DMS79 treated with DMSO at 0.1 percent for 48 hours (cell line): Measurements from ENCODE around the gene ORC3.
"Not testable (repeated sequence)": the region's sequence is repeated elsewhere in the genome, so short reads cannot be mapped to it uniquely, and the experiment has no call there.

Experiments used
- DNase-seq: peaks from one replicate; lab custom pipeline; 2025; lab: John Stamatoyannopoulos, UW

ORC3 gene

GRCh38 chr6:87600576-87600975 is 10.6 kb downstream of the ORC3 start:
- DNase-seq: no peak

- no peak for DNase-seq
Measured at GRCh38 chr6:87606199-87606598, 16.3 kb downstream of the ORC3 start.

- no peak for DNase-seq
Measured at GRCh38 chr6:87608802-87609201, 18.9 kb downstream of the ORC3 start.

DNA sequence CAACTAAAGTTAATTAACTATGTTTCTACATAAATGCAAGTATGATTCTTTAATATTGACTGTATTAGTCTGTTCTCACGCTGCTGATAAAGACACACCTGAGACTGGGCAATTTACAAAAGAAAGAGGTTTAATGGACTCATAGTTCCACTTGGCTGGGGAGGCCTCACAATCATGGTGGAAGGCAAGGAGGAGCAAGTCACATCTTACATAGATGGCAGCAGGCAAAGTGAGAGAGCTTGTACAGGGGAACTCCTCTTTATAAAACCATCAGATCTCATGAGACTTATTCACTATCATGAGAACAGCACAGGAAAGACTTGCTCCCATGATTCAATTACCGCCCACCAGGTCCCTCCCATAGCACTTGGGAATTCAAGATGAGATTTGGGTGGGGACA is 23.1 kb downstream of the ORC3 start:
- DNase-seq: not testable (repeated sequence)

- no peak for DNase-seq
Measured at GRCh38 chr6:87617405-87617804, 27.5 kb downstream of the ORC3 start.

- DNase-seq: no peak
Measured at GRCh38 chr6:87618531-87618930, 28.6 kb downstream of the ORC3 start.

- DNase-seq: no peak
Measured at GRCh38 chr6:87623248-87623647, 33.3 kb downstream of the ORC3 start.

- DNase-seq: no peak
Measured at GRCh38 chr6:87628424-87628823, 38.5 kb downstream of the ORC3 start.

GRCh38 chr6:87628881-87629280 is 38.9 kb downstream of the ORC3 start:
- no peak for DNase-seq

DNA sequence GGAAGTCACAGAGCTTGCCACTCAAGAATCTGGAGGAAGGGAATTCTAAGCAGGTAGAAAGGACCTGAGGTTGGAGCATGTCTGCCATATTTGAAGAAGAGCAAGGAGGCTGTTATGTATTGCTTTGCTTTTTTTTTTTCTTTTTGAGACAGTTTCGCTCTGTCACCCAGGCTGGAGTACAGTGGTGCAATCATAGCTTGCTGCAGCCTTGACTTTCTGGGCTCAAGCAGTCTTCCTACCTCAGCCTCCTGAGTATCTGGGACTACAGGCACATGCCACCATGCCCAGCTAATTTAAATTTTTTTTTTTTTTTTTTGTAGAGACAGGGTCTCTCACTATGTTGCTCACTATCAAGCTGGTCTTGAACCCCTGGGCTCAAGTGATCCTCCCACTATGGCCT is 40.8 kb downstream of the ORC3 start:
- DNase-seq: no peak

GRCh38 chr6:87633851-87634250 is 43.9 kb downstream of the ORC3 start:
- no peak for DNase-seq

DNA sequence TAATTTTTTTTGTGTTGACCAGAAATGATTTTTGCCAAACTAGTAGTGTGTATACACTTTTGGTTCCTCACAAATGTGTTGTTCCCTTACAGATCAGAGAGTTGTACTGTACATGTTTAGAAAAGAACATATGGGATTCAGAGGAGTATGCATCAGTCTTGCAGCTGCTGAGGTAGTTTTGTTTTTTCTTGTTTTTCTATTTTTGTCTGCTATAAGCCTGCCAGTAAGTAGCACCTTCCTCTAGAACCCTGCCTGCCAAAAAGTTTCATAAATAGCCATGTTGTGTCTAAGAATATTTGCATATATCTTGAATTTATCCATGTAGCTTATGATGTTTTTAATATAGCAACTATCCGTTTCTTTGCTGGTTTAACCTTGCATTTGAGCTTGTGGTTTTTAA is 46.4 kb downstream of the ORC3 start:
- DNase-seq: no peak

DNA sequence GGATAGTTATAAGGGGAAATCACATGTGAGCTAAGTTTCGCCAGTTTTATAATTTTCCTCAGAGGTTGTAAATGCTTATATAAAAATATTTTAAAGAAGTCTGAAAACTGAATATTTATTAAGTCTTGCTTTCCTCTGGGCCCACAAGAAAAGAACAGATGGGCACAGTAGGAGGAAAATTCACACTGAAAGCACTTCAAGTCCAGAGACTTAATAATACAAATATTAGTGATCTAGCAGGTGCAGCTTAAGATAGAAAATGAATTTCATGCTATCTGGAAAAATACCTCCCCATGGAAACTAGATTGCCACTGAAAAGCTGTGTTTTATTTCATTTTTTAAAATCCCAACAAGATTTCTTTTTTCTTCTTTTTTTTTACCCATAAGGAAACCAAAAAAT is 47.2 kb downstream of the ORC3 start:
- DNase-seq: no peak

DNA sequence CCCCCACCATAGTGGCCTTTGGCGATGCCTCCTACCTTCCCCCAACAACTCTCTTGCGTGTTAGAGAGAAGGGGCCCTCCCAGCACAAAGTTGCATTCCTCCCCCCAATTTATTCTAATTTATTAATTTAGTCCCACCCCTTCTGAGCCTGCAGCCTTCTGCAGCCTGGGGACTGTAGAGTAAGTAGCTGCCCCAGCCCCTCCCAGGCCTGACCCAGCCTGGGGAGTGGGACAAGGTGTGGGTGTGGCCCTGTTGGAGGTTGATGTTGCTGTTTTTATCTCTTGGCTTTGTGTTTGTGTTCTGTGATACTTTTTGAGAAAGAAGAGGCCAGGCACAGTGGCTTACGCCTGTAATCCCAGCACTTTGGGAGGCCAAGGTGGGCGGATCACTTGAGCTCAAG is 49.4 kb downstream of the ORC3 start:
- no peak for DNase-seq

DNA sequence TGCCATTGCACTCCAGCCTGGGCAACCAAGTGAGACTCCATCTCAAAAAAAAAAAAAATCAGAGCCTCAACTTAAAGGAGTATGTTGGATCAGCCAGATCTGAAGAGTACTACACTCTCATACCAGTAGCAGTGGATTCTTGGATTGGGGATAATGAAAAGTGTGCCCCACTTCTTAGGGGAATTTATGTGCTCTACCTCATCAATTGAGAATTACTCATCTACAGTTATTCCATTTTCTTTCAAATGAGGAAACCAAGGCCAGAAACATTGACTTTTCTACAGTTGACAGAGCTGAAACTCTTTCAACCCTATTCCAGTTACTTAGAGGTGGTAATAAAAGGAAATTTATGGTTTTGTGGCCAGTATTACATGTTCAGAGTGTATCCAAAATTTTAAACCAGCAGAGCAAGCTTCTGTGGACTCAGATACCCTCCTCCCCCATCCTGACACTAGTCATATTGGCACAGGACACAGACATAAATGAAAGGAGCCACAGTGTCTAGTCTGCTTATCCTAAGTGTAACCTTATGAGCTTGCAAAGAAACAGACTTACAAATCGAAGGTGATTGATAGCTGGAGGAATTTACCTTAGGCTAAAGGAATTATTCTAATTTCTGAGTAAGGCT is 51.2 kb downstream of the ORC3 start:
- DNase-seq: no peak

- no peak for DNase-seq
Measured at GRCh38 chr6:87645080-87645479, 55.1 kb downstream of the ORC3 start.

- DNase-seq: no peak
Measured at GRCh38 chr6:87653074-87653962, 63.4 kb downstream of the ORC3 start.

GRCh38 chr6:87654122-87654521 is 64.2 kb downstream of the ORC3 start:
- no peak for DNase-seq

DNA sequence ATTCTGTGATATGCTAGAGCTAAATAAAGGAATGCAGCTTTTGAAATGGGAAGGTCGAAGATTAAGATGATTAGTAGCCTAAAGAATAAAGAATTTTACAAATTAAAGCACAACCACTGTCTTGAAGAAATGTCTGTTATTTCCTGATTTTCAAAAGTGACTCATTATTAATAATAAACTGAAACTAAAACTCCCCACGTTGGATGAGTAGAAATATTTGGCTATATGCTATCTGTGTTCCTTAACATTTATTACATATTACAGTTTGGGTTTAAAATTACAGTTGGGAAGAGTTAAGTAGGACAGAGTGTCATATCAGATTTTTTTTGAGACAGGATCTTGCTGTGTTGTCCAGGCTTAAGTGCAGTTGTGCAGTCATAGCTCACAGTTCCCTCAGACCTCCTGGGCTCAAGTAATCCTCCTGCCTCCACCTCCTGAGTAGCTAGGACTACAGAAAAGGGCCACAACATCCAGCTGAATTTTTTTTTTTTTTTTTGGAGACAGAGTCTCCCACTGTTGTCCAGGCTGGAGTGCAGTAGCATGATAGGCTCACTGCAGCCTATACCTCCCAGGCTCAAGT is 65.0 kb downstream of the ORC3 start:
- DNase-seq: no peak

DNA sequence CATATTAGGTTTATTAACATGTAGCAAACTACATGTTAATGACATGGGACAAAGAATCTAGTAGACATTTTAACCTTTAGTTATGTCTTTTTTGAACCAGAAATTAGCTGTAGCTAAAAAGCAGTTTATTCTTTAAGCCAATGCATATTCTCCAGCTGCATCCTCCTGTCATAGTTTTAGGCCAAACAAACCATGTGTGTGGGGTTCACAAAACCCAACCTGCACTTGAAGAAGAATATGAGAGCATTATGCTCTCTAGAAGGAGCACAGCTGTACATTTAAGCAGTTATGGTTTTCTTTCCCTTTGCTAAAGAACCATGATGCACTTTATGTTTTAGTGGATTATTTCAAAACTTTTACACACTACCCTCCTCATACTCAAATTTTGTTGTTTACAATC is 65.9 kb downstream of the ORC3 start:
- no peak for DNase-seq

DNA sequence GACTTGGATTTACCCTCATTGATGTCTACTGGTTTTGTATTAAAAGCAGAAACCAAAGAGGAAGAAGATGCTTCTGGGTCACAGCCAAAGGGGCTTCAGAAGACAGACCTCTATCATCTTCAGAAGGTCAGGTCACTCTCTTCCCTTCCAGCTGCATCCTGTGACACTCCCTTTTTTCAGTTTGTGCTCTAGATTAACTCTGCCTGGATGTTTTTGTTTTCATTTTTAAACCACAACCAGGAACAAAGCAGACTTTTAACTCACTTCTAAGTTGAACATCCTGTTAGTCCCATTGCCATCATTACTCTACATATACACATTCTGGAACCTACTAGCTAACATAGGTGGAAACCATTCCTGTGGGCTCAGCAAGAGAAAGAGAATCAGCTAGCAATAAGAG is 66.9 kb downstream of the ORC3 start:
- no peak for DNase-seq

- DNase-seq: no peak
Measured at GRCh38 chr6:87658516-87658915, 68.6 kb downstream of the ORC3 start.

DNA sequence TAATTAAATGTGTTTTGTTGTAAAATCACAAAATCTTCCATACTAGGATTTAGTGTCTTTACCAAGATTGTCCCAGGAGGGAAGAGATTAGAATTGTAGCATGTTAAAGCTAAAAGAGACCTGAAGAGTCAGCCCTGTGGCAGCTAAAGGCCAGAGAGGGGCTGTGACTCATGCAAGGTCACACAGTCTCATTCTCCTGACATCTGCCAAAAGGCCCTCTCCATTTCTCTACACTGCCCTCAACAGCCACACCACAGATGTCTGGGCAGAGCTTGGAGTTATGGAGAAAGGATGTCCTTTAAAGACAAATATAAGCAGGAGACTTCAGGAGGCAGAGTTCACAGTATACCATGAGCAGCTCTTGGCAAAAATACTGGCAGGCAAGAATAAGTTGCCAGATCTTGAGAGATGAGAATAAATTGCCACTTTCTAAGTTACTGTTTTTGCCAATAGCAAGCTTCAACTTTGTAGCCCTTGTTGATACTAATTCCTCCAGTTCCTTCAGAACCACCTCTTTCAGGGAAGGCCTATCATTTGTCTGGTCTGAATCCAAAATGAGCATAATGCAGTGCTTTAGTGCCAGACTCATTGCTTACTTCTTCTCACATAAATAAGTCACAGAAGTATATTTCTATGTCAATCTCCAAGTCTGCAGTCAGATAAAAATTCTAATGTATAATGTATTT is 70.4 kb downstream of the ORC3 start:
- DNase-seq: no peak
